ENCODE measurements around the gene PRAC1. TPM values are rescaled to one million over a fixed set of nuclear protein-coding genes. Genes with fewer than 3 reads are reported as not detected.

PRAC1 gene
- polyA plus RNA-seq, 4 donors, result not detected

DNA sequence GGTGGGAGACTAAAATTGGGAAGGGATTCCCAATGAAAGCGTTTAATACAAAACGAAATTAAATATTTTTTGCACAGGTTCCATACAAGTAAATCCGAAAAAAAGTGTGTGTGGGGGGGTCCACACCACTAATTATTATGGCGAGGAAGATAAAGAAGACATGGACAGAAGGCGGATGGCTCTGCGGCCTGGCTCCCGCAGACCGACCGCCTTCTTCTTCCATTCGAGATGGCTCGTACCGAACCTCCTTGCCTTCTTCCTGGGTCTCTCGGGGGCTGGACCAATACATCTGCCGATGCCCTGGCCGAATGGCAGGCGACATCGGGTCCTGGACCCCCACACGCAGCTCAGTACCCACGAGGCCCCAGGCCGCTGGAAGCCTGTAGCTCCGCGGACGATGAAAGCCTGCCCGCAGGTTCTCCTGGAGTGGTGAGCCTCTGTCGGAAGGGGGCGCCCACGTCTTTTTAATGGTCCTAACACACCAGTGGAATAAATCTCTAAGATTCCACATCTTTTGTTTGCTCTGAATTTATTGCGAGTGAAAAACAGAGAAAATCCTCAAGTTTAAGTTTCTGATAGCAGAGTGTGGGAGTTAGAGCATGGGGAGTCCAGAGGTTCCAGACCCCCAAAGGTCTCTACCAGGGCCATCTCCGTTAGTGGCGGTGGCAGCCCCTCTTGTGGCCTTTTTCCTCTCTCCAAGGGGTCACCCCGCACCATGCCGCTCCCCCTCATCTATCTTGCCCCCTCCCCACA, 2.1 kb upstream of the PRAC1 start:
- 7 to 8% (median 8%) methylated on average over 32 of the region's 32 CpGs for WGBS, 3 donors
- peak overlapping the region in 2 of 3 donors; percentile 4 to 29 for H3K4me3 ChIP-seq (ENCODE audit: low read depth in 1 of 3, low read length in 3 of 3)
- no peak for FAIRE-seq
- peaks cover 2 to 21% (median 5%) of the 10 kb centered on the region in 3 donors for H3K4me1 ChIP-seq (ENCODE audit: control insufficient read depth in 3 of 3, insufficient read depth in 2 of 3, low read depth in 1 of 3, low read length in 2 of 3)
- no peaks in the 10 kb centered on the region for H3K36me3 ChIP-seq (ENCODE audit: control insufficient read depth in 3 of 3, insufficient read depth in 2 of 3, low read depth in 1 of 3, low read length in 3 of 3)
- no peak overlapping the region for H3K27ac ChIP-seq (ENCODE audit: low read depth in 1 of 3, low read length in 2 of 3)
- H3K27me3 ChIP-seq (ENCODE audit: control insufficient read depth in 3 of 3, insufficient read depth in 3 of 3, low read length in 3 of 3), result peaks cover 0 to 100% (median 78%) of the 10 kb centered on the region in 3 donors
- H3K9me3 ChIP-seq (ENCODE audit: control insufficient read depth in 2 of 2, insufficient read depth in 1 of 2, low read depth in 1 of 2, low read length in 1 of 2), result peaks cover 0 to 3% of the 10 kb centered on the region in 2 donors
- DNase-seq, result peak; percentile 85 to 87

DNA sequence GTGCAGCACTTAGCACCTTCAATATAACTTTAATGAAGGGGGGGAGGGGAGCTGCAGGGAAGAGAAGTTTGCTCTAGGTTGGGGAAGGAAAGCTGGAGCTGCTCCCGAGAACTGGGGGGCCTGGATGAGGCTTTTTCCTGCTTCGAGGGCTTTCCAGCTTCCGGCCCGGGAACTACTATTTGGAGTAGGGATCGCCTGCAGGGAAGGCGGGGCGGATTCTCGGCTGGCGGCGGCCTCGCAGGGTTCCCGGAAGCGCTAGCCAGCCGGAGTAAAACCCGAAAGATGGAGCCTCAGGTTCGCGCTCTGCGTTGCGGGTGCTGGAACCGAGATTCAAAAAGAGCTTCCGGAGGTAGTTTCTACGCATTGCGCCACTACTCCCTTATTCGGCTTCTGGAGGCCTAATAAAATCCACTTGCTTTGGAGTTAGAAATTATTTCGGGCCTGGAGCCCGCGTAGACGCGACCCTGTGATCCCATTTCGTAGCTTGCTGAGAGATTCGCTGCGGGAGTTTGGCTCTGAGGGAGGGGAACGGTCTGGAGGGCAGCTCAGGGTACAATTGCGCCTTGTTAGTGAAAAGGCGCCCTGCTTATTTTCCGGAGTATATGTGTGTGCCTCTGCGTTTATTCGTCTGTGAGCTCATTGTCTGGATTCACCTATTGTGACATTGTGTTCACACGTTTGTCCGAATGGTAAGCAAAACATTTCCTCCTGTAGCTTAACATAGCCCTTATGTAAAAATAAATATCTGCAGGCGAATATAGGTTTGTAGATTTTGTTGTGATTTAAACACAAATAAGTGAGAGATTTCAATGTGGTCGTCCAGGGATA, 1.3 kb upstream of the PRAC1 start:
- H3K9me3 ChIP-seq (ENCODE audit: control insufficient read depth in 2 of 2, insufficient read depth in 1 of 2, low read depth in 1 of 2, low read length in 1 of 2), result peaks cover 0 to 3% of the 10 kb centered on the region in 2 donors
- FAIRE-seq, result no peak
- peak overlapping the region; percentile 1 to 31 (median 3) for H3K4me3 ChIP-seq (ENCODE audit: low read depth in 1 of 3, low read length in 3 of 3)
- 7 to 8% (median 8%) methylated on average over 42 of the region's 42 CpGs for WGBS, 3 donors
- H3K4me1 ChIP-seq (ENCODE audit: control insufficient read depth in 3 of 3, insufficient read depth in 2 of 3, low read depth in 1 of 3, low read length in 2 of 3), result peaks cover 2 to 18% (median 5%) of the 10 kb centered on the region in 3 donors
- H3K27ac ChIP-seq (ENCODE audit: low read depth in 1 of 3, low read length in 2 of 3), result no peak overlapping the region
- no peaks in the 10 kb centered on the region for H3K36me3 ChIP-seq (ENCODE audit: control insufficient read depth in 3 of 3, insufficient read depth in 2 of 3, low read depth in 1 of 3, low read length in 3 of 3)
- H3K27me3 ChIP-seq (ENCODE audit: control insufficient read depth in 3 of 3, insufficient read depth in 3 of 3, low read length in 3 of 3), result peaks cover 0 to 100% (median 81%) of the 10 kb centered on the region in 3 donors
- peak in 1 of 2 donors; percentile 38 for DNase-seq

DNA sequence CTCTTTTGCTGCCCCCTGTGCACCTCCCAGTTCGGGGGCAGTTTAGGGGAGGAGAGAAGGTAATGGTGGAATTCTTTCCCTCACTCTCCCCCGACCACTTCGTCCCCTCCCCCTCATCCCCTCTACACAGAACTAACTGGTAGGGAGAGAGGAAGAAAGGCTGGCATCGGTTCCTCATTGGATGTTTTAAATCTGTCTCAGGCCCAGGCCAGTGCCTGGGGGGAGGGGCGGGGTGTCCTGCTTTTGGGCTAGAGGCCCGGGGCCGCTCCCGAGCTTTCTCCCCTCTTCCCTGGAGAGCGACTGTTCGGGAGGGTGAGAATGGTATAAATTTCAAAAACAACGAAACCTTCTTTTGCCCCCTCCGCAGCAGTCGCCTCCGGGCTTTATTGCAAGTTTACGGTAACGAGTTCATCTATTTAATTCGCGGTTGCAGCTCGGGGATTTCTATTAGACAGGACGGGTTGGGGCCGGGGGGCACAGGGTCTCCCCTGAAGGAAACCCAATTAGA, 651 bp upstream of the PRAC1 start, which contains the start of gene PRAC2:
Gene PRAC2 (plus strand): TSS at position 271 of the 508 bp plus-strand sequence. CDS start 1,226 bp downstream, outside the sequence.
- Histone ChIP-seq H3K36me3 (ENCODE audit: control insufficient read depth in 3 of 3, insufficient read depth in 2 of 3, low read depth in 1 of 3, low read length in 3 of 3) (no peaks in the 10 kb centered on the region), H3K4me3 (ENCODE audit: low read depth in 1 of 3, low read length in 3 of 3) (peak within 1 kb of the TSS; percentile 3 to 48 (median 11)), H3K4me1 (ENCODE audit: control insufficient read depth in 3 of 3, insufficient read depth in 2 of 3, low read depth in 1 of 3, low read length in 2 of 3) (peaks cover 2 to 18% (median 5%) of the 10 kb centered on the region in 3 donors), H3K27ac (ENCODE audit: low read depth in 1 of 3, low read length in 2 of 3) (no peak within 1 kb of the TSS), H3K27me3 (ENCODE audit: control insufficient read depth in 3 of 3, insufficient read depth in 3 of 3, low read length in 3 of 3) (peaks cover 0 to 100% (median 81%) of the 10 kb centered on the region in 3 donors), H3K9me3 (ENCODE audit: control insufficient read depth in 2 of 2, insufficient read depth in 1 of 2, low read depth in 1 of 2, low read length in 1 of 2) (peaks cover 0 to 3% of the 10 kb centered on the region in 2 donors)
- 1 to 6% (median 4%) methylated on average over 21 of the region's 21 CpGs for WGBS, 3 donors
- no peak for FAIRE-seq
- DNase-seq, result peak in 1 of 2 donors; percentile 41

DNA sequence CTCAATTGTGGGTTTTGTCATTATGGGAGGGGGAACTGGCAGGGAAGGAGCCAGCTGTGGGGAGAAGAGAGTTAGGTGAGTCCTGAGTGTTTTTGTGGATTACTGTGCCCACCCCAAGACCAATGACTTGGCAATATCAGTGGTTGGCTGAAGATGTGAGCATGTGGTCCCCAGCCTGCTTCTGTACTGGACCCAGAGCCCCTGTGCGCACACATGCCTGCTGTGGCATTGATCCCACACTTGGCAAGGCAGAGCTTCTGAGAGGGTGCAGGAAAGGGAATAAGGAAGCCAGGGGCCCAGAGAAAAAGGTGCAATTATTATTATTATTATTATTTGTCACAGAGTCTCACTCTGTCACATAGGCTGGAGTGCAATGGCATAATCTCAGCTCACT, 1.3 kb downstream of the PRAC1 start:
- H3K36me3 ChIP-seq (ENCODE audit: control insufficient read depth in 3 of 3, insufficient read depth in 2 of 3, low read depth in 1 of 3, low read length in 3 of 3), result no peaks in the 10 kb centered on the region
- H3K9me3 ChIP-seq (ENCODE audit: control insufficient read depth in 2 of 2, insufficient read depth in 1 of 2, low read depth in 1 of 2, low read length in 1 of 2), result peaks cover 0 to 3% of the 10 kb centered on the region in 2 donors
- H3K27ac ChIP-seq (ENCODE audit: low read depth in 1 of 3, low read length in 2 of 3), result no peak overlapping the region
- H3K4me3 ChIP-seq (ENCODE audit: low read depth in 1 of 3, low read length in 3 of 3), result peak overlapping the region in 1 of 3 donors; percentile 9
- peaks cover 0 to 96% (median 73%) of the 10 kb centered on the region in 3 donors for H3K27me3 ChIP-seq (ENCODE audit: control insufficient read depth in 3 of 3, insufficient read depth in 3 of 3, low read length in 3 of 3)
- H3K4me1 ChIP-seq (ENCODE audit: control insufficient read depth in 3 of 3, insufficient read depth in 2 of 3, low read depth in 1 of 3, low read length in 2 of 3), result peaks cover 2 to 18% (median 5%) of the 10 kb centered on the region in 3 donors
- 57 to 100% (median 83%) methylated on average over 1 of the region's 1 CpG for WGBS, 3 donors
- FAIRE-seq, result no peak
- no peak for DNase-seq

DNA sequence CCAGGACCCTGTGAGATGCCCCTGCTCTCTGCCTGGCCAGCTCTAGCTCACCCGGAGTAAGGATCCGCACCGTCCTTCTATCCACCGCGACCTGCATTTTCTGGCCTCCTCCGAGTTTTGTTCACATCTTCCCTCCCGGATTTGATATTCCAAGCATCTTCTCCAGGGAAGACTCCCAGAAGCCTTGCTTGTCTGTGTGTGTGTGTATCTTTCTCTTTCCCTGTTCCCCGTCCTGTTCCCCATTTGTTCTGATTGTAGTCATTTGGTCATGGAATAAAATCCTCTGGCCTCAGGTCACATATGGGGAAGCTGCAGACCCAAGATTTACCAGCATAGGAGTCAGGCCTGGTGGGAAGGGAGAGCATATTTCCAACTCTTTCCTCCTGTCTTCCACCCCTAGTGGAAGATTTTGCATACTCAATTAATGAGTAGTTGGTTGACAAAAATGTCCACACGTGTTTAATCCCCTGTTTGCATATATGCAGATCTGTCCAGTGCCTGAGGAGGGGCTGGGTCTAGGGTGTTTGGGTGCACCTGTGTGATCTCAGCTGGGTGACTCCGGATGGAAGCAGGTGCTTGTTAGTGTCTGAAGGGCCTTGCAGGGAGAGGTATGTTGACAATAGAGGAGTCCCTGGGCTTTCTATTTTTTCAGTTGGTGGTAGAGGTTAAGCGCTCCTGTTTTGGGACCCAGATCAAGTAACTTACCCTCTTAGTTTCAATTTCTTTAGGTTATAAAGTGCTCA, 1.9 kb downstream of the PRAC1 start:
- FAIRE-seq (no peak), DNase-seq (peak in 1 of 2 donors; percentile 47)
- whole genome bisulfite sequencing, 3 donors, result 16 to 19% (median 18%) methylated on average over 10 to 11 of the region's 11 CpGs

DNA sequence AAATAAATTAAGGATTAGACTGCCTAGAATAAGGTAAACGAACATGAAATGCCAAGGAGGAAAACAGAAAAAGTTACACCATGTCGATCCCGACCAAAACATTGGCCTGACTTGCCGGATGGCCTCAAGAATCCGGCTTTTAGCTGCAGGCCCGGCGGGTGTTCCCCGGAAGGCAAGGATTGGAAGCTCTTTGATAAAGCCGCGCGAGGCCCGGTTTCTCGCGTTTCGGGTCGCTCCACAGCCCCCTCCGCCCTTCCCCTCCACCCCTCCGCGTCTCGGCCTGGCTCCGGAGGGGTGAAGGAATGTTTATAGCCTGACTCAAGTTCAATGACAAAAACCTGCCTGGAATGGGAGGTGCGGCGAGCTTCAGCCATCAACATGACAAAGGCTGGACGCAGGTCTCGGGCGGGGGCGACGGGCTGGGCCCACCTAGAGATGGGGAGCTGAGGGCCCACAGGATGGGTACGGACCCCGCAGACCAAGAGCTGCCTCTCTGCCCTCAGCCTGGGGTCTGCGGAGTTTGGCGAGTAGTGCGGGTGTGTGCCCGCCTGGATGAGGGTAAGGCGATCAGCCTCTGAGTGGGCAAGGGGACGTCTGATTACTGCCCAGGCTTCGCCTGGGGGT, 2.6 kb downstream of the PRAC1 start:
- no peaks in the 10 kb centered on the region for H3K36me3 ChIP-seq (ENCODE audit: control insufficient read depth in 3 of 3, insufficient read depth in 2 of 3, low read depth in 1 of 3, low read length in 3 of 3)
- peak overlapping the region in 1 of 3 donors; percentile 34 for H3K4me3 ChIP-seq (ENCODE audit: low read depth in 1 of 3, low read length in 3 of 3)
- FAIRE-seq, result no peak
- 8 to 12% (median 9%) methylated on average over 36 to 37 of the region's 37 CpGs for WGBS, 3 donors
- peaks cover under 1 to 11% (median 5%) of the 10 kb centered on the region in 3 donors for H3K4me1 ChIP-seq (ENCODE audit: control insufficient read depth in 3 of 3, insufficient read depth in 2 of 3, low read depth in 1 of 3, low read length in 2 of 3)
- H3K27ac ChIP-seq (ENCODE audit: low read depth in 1 of 3, low read length in 2 of 3), result no peak overlapping the region
- peaks cover 2 to 94% (median 64%) of the 10 kb centered on the region in 3 donors for H3K27me3 ChIP-seq (ENCODE audit: control insufficient read depth in 3 of 3, insufficient read depth in 3 of 3, low read length in 3 of 3)
- peaks cover 0 to 3% of the 10 kb centered on the region in 2 donors for H3K9me3 ChIP-seq (ENCODE audit: control insufficient read depth in 2 of 2, insufficient read depth in 1 of 2, low read depth in 1 of 2, low read length in 1 of 2)
- peak in 1 of 2 donors; percentile 52 for DNase-seq

More for the DNA sequence above, 1.9 kb downstream of the PRAC1 start:
- H3K9me3 ChIP-seq (ENCODE audit: control insufficient read depth in 2 of 2, insufficient read depth in 1 of 2, low read depth in 1 of 2, low read length in 1 of 2), result peaks cover 0 to 3% of the 10 kb centered on the region in 2 donors
- H3K4me1 ChIP-seq (ENCODE audit: control insufficient read depth in 3 of 3, insufficient read depth in 2 of 3, low read depth in 1 of 3, low read length in 2 of 3), result peaks cover 2 to 18% (median 5%) of the 10 kb centered on the region in 3 donors
- no peaks in the 10 kb centered on the region for H3K36me3 ChIP-seq (ENCODE audit: control insufficient read depth in 3 of 3, insufficient read depth in 2 of 3, low read depth in 1 of 3, low read length in 3 of 3)
- H3K4me3 ChIP-seq (ENCODE audit: low read depth in 1 of 3, low read length in 3 of 3), result peak overlapping the region in 1 of 3 donors; percentile 34
- no peak overlapping the region for H3K27ac ChIP-seq (ENCODE audit: low read depth in 1 of 3, low read length in 2 of 3)
- peaks cover 2 to 95% (median 67%) of the 10 kb centered on the region in 3 donors for H3K27me3 ChIP-seq (ENCODE audit: control insufficient read depth in 3 of 3, insufficient read depth in 3 of 3, low read length in 3 of 3)

DNA sequence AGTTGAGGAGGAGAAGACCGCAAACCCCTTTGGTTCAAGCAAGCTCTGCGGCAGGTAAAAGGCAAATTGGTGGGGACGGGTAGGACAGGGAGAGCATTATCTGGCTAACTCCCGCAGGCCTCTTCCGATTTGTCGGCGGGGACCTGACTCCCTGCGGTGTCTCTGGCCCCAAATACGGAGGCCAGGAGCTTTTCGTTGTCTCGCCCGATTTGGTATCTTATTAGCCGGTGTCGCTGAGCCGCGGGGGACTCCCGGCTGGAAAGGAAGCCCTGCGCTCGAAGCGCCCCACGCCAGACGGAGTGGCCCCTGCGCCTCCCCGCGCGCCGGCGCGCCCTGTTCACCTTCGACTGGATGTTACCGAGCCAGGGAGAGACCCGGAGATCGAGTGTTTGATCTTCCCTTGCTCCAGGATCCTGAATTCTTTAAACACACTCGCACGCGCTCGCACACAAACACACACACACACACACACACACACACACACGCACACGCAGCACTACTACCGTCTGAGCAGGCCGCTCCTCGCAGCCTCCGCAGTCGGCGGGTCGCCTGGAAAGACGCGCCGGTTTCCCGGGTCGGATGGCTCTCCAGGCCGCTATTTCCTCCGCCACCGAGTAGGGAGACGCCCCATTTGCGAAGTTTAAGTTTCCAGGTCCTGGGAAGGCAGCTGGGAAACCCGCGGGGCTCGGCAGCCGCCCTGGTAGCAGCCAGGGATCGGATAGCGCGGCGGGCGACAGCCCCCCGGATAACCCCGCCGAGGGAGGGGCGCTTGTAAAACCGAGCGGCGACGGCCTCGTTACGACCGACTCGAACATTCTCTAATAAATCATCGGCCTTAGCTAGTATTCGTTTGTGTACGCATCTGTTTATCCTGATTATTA, 3.3 kb downstream of the PRAC1 start:
- WGBS, 3 donors, result 3 to 6% (median 5%) methylated on average over 70 to 80 of the region's 80 CpGs
- FAIRE-seq (no peak), DNase-seq (peak in 1 of 2 donors; percentile 56)

More for the DNA sequence above, 3.3 kb downstream of the PRAC1 start:
- Histone ChIP-seq H3K4me1 (ENCODE audit: control insufficient read depth in 3 of 3, insufficient read depth in 2 of 3, low read depth in 1 of 3, low read length in 2 of 3) (peaks cover 0 to 9% (median 5%) of the 10 kb centered on the region in 3 donors), H3K36me3 (ENCODE audit: control insufficient read depth in 3 of 3, insufficient read depth in 2 of 3, low read depth in 1 of 3, low read length in 3 of 3) (no peaks in the 10 kb centered on the region), H3K27ac (ENCODE audit: low read depth in 1 of 3, low read length in 2 of 3) (no peak overlapping the region), H3K27me3 (ENCODE audit: control insufficient read depth in 3 of 3, insufficient read depth in 3 of 3, low read length in 3 of 3) (peaks cover 2 to 89% (median 64%) of the 10 kb centered on the region in 3 donors), H3K9me3 (ENCODE audit: control insufficient read depth in 2 of 2, insufficient read depth in 1 of 2, low read depth in 1 of 2, low read length in 1 of 2) (peaks cover 0 to 3% of the 10 kb centered on the region in 2 donors), H3K4me3 (ENCODE audit: low read depth in 1 of 3, low read length in 3 of 3) (peak overlapping the region in 1 of 3 donors; percentile 34)

Data from small intestine (tissue), 7 donors.